AG10803 (cell line): ENCODE data around the gene ZBTB20.

Experiments
- DNase-seq: peaks from one replicate; pipeline ENCODE4 v3.0.0; 2010; ENCODE audit warnings: low read depth
- H3K4me3 ChIP-seq: 2 replicates; pipeline ENCODE4 v1.5.1; 2011; ENCODE audit warnings: mild to moderate bottlenecking, low read length, control low read depth
- CTCF ChIP-seq: conservative IDR thresholded peaks from 2 replicates; pipeline ENCODE4 v1.5.1; 2011; ENCODE audit warnings: mild to moderate bottlenecking, low read length, control low read depth, inconsistent platforms

Gene ZBTB20

GRCh38 chr3:115099134-115099985 is 47.7 kb downstream of the ZBTB20 start:
- peak overlapping the region; percentile 55 for H3K4me3 ChIP-seq
- TF ChIP-seq CTCF, result no peak
- no peak for DNase-seq

- no peak for TF ChIP-seq CTCF
- H3K4me3 ChIP-seq, result no peak overlapping the region
- DNase-seq, result no peak
Measured at GRCh38 chr3:115098354-115099073, 48.6 kb downstream of the ZBTB20 start.

GRCh38 chr3:115095236-115095635 is 51.9 kb downstream of the ZBTB20 start:
- no peak for TF ChIP-seq CTCF
- H3K4me3 ChIP-seq, result no peak overlapping the region
- no peak for DNase-seq

- no peak overlapping the region for H3K4me3 ChIP-seq
- TF ChIP-seq CTCF, result peak; percentile 98
- DNase-seq, result peak; percentile 75
Measured at GRCh38 chr3:115092220-115092791, 54.8 kb downstream of the ZBTB20 start.

- no peak for TF ChIP-seq CTCF
- no peak for DNase-seq
- H3K4me3 ChIP-seq, result no peak overlapping the region
Measured at GRCh38 chr3:115090712-115091111, 56.4 kb downstream of the ZBTB20 start.

- no peak overlapping the region for H3K4me3 ChIP-seq
- DNase-seq, result no peak
- no peak for TF ChIP-seq CTCF
Measured at GRCh38 chr3:115089481-115089880, 57.6 kb downstream of the ZBTB20 start.
